ENCODE results near the gene HOXD11.

DNA sequence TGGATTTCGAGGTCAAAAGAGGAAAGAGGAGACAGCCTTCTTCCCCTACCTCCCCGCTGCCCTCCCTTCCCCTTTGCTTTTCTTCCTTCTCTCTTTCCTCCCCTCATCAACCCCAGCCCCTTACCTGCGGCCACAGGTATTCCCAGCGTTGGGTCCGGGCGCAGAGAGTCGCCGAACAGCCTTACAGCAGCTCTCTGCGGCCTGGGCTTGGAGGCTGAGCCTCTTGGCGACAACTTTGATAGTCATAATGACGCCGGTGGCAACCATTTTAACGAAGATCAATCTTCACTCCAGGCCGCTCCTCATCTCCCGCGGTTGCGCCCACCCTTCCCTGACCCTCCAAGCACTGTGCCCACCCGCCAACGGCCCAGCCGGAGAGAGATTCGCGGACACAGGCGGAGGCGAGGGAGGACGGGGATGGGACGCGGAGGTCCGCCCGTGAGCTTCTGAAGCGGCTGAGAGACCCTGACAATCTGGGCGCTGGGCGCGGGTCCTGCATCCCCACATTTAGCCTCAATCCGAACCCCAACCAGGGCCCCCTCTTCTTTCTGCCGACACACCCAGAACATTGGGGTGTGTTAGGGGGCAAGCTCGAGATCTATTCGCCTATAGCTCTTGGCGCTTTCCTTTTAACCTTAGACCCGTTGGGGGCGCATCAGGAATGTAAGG lies 21.8 kb upstream of the HOXD11 start:
- TF ChIP-seq POLR2A (IDR thresholded peaks at IDR 0.05; ENCODE audit: low read depth, low read length) (no peak), TAF1 (IDR thresholded peaks at IDR 0.05; ENCODE audit: borderline replicate concordance, low read depth, low read length) (no peak)

Data from GM12892 (cell line).